ENCODE results near the gene APP.

GRCh38 chr21:25953196-25953595 lies 217.4 kb downstream of the APP start:
- TF ChIP-seq, protein P1, sequence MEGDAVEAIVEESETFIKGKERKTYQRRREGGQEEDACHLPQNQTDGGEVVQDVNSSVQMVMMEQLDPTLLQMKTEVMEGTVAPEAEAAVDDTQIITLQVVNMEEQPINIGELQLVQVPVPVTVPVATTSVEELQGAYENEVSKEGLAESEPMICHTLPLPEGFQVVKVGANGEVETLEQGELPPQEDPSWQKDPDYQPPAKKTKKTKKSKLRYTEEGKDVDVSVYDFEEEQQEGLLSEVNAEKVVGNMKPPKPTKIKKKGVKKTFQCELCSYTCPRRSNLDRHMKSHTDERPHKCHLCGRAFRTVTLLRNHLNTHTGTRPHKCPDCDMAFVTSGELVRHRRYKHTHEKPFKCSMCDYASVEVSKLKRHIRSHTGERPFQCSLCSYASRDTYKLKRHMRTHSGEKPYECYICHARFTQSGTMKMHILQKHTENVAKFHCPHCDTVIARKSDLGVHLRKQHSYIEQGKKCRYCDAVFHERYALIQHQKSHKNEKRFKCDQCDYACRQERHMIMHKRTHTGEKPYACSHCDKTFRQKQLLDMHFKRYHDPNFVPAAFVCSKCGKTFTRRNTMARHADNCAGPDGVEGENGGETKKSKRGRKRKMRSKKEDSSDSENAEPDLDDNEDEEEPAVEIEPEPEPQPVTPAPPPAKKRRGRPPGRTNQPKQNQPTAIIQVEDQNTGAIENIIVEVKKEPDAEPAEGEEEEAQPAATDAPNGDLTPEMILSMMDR (tag by site-specific recombination; IDR thresholded peaks at IDR 0.05): no peak
- TF ChIP-seq YY1 (tag by site-specific recombination; IDR thresholded peaks at IDR 0.05) (no peak), SALL2 (tag by site-specific recombination; IDR thresholded peaks at IDR 0.05; ENCODE audit: borderline replicate concordance) (no peak), KLF10 (tag by site-specific recombination; IDR thresholded peaks at IDR 0.05) (no peak), SP3 (tag by site-specific recombination; IDR thresholded peaks at IDR 0.05) (no peak), ZBTB7A (tag by site-specific recombination; IDR thresholded peaks at IDR 0.05; ENCODE audit: low read depth) (no peak), HOXC10 (CRISPR knock-in tag; IDR thresholded peaks at IDR 0.05) (no peak), MZF1 (tag by site-specific recombination; IDR thresholded peaks at IDR 0.05; ENCODE audit: borderline replicate concordance) (no peak), HOXA7 (CRISPR knock-in tag; IDR thresholded peaks at IDR 0.05; ENCODE audit: borderline replicate concordance) (no peak), ZXDB (tag by site-specific recombination; IDR thresholded peaks at IDR 0.05) (no peak), WT1 (tag by site-specific recombination; IDR thresholded peaks at IDR 0.05) (no peak), ZNF48 (tag by site-specific recombination; IDR thresholded peaks at IDR 0.05) (no peak), ZNF157 (tag by site-specific recombination; IDR thresholded peaks at IDR 0.05) (no peak), ZNF16 (tag by site-specific recombination; IDR thresholded peaks at IDR 0.05; ENCODE audit: low read depth) (no peak)

Data from HEK293 (cell line).